Left kidney (tissue), 2 donors: ENCODE results near the gene USP32. TPM values are rescaled to one million over a fixed set of nuclear protein-coding genes. Genes with fewer than 3 reads are reported as not detected.

Experiments used
- DNase-seq: peaks from one replicate; pipeline ENCODE4 v3.0.0-alpha.2; 2013
- polyA plus RNA-seq: library from polyadenylated mRNA; unstranded; fragments of 120-200 nt; gene quantifications from one replicate; pipeline ENCODE4 v1.2.1, GENCODE V29; 2013; ENCODE audit not compliant: insufficient read length

USP32 gene
- polyA plus RNA-seq, 1 donor = 49.9 TPM

DNA sequence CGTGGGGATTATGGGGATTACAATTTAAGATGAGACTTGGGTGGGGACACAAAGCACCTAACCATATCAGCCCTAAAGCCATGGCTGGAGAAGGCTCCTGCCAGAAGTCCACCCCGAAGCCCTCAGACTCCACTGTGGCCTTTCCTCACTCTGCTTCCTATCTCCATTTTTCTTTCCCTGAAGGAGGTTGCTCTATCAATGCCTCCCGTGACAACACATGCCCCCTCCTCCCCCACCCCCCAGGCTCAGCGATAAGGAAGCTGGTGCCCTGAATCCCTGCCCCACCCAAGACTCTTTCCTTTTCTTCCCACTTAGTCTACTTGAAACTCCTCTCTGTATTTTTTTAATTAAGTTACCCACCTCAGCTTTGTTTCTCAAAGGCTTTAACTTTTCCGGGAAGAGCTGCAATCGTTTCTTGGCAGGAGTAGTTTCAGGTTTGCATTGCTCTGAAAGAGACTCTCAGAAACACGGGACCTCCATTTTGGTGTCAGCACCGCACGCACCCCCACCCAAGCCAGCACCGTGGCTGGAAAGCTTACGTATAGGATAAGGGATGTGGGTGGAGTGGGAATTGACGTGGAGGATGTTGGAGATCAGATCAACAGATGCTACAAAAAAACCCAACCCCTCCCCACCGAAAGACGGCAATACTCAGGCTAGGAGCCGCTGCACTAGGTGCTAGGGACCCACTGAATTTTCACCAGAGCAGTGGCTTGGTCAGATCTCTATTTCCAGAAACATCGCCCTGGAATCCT lies 257.4 kb downstream of the USP32 start:
- no peak for DNase-seq

- DNase-seq = no peak
These were observed 261.5 kb downstream of the USP32 start for GRCh38 chr17:60130466-60130865.

DNA sequence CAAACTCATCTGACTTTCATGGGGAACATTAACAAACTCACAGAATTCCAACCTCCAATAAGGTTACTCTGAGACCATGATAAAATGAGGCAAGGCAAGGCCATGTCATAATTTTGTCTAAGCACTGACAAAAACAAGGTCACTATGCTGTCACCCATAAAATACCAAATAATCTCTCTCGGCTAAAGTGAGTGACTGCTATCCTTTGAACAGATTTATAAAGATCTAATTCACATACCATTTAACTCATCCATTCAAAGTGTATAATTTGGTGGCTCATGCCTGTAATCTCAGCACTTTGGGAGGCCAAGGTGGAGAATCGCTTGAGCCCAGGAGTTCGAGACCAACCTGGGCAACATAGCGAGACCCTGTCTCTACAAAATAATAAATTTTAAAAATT lies 262.8 kb downstream of the USP32 start:
- no peak for DNase-seq

Other genes starting within 250 kb of the USP32 start
- gene CA4, start 242.2 kb downstream of the USP32 start, polyA plus RNA-seq = 52.4 TPM
- 0.15 TPM for gene CHCT1, start 30.4 kb upstream of the USP32 start, polyA plus RNA-seq
- 60.3 TPM for gene APPBP2, start 134.1 kb upstream of the USP32 start, polyA plus RNA-seq
- gene PPM1D, start 208.1 kb upstream of the USP32 start, polyA plus RNA-seq = 23.3 TPM